HG03139 (cell line): Measurements from ENCODE around the gene MBD5.

ENCODE experiments used
- ATAC-seq: cut with Tn5 transposase; IDR thresholded peaks from one replicate; pipeline ENCODE4 v1.9.1; 2021; ENCODE audit not compliant: unreplicated experiment

MBD5 gene

DNA sequence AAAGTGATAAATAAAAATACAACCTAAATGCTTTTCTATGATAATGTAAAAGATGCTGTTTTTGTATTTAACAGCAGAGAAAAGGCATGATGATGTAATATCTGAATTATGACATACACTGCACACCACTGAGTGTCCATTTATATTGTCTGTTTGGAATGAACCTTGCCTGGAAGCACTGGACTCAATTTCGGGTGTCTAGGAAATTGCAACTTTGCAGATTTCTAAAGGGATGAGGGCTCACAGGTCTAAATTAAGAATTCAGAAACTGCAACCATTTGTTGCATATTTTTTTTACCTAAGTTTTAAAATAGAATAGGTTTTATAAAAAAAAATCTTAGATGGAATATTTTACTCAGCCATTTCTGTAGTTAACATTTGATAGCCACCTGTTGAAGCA, 492.5 kb downstream of the MBD5 start:
- ATAC-seq: no peak

- ATAC-seq: no peak
These were observed 494.2 kb downstream of the MBD5 start for GRCh38 chr2:148515120-148515519.

DNA sequence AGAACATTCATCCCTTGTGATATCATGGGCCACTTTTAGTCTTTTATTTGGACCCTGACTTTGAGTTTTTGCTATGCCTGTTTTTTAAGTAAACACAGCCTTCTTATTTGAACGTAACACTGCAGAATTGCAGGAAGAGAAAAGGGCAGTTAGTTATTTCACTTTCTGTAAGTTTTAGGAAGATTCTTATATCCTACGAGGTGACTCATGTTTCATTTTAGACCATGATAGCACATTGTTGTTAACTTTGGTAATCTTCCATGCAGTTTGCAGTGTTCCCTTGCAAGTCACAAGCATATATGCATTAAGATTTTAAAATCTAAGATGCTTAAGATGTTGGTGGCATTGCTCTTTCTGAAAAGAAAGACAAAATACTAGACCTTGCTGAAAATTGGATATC, 495.1 kb downstream of the MBD5 start:
- no peak for ATAC-seq

DNA sequence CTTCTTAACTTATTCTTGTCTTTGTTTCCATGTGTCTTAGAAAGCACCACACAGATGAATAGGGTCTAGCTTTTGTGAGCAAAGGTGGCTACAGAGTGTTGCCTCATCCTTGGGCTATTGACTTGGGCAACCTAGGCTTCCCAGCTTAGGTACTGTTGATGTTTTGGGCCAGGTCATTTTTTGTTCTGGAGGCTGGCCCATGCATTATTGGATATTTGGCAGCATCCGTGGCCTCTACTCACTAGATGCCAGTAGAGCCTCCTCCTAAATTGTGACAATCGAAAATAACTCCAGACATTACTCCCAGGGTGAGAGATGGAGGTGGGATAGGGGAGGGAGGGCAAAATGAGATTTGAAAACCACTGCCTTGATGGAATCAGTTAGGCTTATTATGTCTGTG, 496.4 kb downstream of the MBD5 start:
- ATAC-seq: no peak

- no peak for ATAC-seq
These were observed 496.9 kb downstream of the MBD5 start for GRCh38 chr2:148517822-148518221.

- no peak for ATAC-seq
These were observed 498.1 kb downstream of the MBD5 start for GRCh38 chr2:148519013-148519412.

DNA sequence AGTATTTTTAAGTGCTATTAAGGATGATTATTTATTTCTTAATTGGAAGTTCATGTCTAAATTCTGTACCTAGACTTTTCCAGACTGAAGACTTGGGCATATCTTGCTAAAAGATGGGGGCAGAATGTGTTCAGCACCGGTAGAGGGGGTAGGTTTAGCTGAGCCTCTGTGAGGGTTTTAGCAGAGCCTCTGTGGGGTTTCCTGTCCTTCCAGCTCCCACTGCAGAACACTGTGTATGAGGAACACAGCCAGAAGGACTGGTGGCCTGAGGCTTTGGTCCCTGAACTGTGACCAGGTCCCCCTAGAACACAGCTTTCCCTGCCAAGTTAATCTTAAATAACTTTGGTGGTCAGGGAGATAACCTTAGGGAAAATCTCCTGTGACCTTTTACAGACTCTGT, 500.3 kb downstream of the MBD5 start:
- ATAC-seq: no peak

GRCh38 chr2:148523315-148523714, 502.4 kb downstream of the MBD5 start:
- ATAC-seq: no peak

GRCh38 chr2:148524519-148524919, 503.6 kb downstream of the MBD5 start:
- ATAC-seq: no peak

DNA sequence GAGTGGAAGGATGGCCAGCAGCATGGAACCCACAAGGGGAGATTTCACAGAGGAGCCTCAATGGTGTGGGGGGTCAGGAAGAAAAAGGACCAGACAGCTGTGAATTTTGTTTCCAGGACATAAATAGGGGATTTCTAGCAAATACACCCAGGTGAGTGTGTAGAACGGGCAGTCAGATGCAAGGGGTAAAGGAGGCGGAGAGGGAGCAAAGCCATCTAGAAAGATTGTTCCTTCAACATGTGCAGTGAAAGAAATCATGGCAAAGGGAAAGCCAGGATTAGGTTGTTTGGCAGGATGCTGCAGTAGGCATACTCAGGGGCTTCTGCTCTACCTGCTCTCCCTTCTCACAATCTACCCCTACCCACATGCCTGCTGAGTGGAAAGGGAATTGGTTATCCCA, 504.2 kb downstream of the MBD5 start:
- ATAC-seq: no peak

DNA sequence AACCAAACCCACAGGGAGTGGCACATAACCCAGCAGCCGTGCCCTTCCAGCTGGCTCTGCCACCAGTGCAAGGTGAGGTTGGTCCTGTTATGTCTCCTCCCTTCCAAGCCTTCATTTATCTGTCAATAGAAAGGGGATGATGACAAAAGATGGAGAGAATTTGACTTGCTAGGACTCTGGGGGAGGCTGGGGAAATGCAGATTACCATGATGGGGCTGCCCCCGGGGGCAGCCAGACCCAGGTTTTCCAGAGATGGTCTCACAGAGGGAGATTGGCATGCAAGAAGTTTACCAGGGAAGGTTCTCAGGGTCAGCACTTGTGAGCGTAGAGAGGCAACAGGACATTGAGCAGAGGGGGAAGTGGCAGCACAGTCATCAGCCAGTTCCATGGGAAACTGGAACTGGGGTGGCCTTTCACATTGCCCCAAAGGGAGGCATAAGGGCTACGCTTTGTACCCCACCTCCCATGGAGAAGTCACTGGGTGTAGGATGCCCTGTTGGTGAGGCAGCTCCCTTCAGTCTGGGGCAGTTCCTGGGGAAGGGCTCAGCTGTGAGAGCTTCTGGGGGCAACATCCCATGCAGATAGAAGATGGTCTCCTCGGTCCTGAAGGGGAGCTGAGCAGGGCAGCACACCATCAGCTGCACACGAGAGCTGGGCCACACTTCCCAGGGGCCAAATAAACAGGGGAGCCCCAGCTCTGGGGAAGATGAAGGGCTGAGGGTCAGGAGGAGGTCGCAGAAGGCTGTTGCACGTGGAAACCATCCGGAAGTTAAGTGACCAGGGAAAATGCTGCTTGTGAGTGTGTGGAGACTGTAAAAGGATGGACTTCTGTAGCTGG, 505.8 kb downstream of the MBD5 start:
- ATAC-seq: no peak

DNA sequence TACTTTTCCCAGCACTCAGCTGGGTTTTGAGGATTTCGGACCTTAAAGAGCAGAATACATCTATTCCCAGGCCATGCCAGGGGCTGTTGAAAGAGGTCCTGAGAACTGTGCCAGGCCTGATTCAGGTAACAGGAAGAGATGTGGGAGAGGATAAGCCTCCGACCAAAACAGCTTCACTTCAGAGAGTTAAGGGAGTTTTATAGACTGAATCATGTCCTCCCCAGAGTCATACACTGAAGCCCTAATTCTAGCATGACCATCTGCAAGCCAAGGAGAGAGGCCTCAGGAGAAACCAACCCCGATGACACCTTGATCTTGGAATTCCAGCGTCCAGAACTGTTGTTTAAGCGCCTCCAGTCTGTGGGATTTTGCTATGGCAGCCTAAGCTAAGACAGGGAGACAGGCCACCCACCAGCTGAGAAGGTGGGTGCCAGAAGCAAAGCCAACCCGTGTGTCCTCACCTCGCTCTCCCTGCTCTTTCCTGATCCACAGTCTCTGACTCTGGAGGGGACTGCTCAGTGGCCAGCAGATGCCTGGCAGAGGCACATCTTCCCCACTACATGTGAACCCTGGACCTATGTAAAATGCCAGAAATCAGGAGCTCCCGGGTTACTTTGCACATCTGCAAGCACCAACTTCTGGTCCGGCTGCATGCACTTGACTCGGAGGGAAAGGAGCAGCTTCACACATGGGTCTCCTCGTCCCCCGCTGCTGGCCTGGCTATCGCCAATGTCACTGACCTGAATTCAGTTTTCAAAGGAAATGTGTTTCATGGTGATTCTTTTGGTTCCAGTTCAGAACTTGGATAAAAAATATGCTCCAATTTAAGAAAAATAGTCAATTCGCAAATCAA, 506.8 kb downstream of the MBD5 start:
- ATAC-seq: no peak

DNA sequence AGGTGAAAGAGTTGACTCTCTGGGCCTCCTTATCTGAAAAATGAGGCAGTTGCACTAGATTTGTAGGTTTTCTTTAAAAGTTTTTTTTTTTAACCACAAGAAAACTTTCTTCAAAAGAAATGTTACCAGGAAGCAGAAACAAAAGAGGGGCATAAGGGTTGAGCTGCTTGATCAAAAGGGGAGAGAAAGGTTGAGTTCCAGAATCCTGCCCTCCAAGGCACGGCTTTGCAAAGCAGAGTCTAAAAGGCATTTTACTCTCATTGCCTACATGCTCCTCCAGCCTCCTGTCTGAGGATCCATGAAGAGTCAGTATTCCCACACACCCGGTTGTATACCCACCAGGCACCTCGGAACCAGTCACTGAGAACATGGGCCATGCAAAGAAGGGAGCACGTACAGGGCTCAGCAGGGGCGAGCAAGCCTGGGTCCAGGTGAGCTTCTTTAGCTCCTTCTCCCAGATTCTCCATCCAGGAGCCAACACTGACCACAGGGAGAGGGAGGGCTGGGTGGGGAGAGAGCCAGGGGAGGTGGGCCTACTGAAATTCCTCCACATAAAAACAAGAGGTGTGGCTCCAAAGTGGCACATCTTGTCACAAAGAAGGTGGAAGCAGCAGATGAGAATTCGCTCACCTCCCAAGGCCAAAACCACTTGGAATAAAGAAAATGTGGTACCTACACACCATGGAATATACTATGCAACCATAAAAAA, 507.6 kb downstream of the MBD5 start:
- ATAC-seq: no peak

- no peak for ATAC-seq
These were observed 508.9 kb downstream of the MBD5 start for GRCh38 chr2:148529745-148530144.

GRCh38 chr2:148530350-148530749, 509.5 kb downstream of the MBD5 start:
- ATAC-seq: no peak

DNA sequence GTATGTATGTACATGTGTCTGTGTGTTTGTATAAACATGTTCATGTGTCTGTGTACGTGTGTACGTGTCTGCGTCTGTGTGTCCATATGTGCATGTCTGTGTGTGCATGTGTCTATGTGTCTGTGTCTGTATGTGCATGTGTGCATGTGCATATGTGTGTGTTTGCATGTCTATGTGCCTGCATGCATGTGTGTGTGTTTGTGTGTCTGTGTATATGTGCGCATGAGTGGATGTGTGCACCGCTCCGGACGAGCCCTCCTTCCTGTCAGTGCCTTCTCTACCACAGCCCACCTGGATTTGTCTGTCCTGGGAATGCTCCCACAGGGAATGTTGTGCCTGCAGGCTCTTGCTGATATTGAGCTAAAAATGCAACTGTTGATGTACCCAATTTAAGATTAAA, 510.3 kb downstream of the MBD5 start:
- ATAC-seq: no peak

DNA sequence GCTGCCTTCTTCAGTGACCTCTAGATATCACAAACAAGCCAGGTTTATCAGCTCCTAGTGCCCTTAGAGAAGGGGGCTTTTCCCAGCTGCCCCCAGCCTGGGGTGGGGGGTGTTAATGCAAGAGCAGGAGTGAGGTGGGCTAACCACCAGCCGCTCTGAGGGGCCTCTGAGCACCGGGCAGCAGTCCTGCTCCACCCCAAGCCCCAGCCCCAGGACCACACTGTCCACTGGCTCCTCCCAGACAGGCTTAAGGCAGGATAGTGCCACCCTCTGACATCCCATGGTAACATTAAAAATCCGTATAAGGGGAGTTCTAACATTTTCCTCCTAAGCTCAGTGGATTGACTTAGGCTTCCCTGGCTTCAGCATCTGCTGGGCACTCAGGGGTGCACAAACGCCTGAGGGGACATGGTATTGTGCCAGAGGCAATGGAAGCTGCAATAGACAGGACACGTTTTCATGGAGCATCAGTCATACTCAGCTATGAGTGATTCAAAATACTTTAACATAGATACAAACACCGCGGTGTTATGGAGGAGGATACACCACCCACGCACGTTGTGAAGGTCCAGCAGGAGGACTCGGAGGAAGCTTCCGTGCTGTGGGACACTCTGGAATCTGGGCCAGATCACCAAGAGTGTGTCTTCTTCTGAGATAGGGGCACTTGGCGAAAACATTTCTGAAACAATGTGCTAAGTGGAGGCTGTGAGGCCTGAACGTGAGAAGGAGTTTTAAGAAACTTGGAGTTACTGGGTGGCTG, 511.0 kb downstream of the MBD5 start:
- ATAC-seq: no peak

DNA sequence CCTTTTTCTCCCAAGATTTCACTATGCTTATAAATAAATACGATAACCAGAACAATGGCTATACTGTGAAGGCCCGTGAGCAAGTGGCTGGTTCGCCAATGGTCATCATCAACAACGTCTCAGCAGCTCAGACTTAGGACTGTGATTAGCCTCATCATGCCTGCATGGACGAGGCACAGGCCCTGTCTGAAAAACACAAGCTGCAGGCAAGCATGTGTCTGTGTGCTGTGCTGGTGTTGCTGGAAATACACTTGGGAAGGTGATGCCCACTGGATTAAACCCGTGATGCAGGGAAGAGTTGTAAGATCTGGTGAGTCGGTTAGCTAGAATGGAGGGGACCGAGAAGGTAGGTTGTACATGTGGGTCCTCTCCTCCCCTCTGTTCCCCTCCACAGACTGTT, 512.1 kb downstream of the MBD5 start:
- ATAC-seq: no peak

DNA sequence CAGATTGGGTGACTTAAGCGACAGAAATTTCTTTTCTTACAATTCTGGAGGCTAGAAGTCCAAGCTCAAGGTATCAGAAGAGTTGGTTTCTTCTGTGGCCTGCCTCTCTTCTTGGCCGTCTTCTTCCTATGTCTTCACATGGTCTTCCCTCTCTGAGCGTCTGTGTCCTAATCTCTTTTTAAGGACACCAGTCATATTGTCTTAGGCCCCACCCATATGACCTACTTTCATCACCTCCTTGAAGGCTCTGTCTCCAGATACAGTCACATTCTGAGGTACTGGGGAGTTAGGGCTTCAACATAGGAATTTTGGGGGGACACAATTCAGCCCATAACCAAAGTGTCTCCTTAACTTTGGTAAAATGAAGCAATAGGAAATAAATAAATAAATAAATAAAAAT, 512.8 kb downstream of the MBD5 start:
- no peak for ATAC-seq

- no peak for ATAC-seq
These were observed 513.7 kb downstream of the MBD5 start for GRCh38 chr2:148534416-148535204.
